HG02610 (cell line): ENCODE data around the gene ZNF574.
A peak's percentile ranks its signal among the peaks of the same experiment; 100 is the strongest.
"Not testable (repeated sequence)": the region's sequence is repeated elsewhere in the genome, so short reads cannot be mapped to it uniquely, and the experiment has no call there.

Experiments used
- ATAC-seq: cut with Tn5 transposase; IDR thresholded peaks from one replicate; pipeline ENCODE4 v1.9.1; 2021; ENCODE audit warnings: mild to moderate bottlenecking, moderate library complexity; ENCODE audit not compliant: unreplicated experiment

The ZNF574 gene, protein sequence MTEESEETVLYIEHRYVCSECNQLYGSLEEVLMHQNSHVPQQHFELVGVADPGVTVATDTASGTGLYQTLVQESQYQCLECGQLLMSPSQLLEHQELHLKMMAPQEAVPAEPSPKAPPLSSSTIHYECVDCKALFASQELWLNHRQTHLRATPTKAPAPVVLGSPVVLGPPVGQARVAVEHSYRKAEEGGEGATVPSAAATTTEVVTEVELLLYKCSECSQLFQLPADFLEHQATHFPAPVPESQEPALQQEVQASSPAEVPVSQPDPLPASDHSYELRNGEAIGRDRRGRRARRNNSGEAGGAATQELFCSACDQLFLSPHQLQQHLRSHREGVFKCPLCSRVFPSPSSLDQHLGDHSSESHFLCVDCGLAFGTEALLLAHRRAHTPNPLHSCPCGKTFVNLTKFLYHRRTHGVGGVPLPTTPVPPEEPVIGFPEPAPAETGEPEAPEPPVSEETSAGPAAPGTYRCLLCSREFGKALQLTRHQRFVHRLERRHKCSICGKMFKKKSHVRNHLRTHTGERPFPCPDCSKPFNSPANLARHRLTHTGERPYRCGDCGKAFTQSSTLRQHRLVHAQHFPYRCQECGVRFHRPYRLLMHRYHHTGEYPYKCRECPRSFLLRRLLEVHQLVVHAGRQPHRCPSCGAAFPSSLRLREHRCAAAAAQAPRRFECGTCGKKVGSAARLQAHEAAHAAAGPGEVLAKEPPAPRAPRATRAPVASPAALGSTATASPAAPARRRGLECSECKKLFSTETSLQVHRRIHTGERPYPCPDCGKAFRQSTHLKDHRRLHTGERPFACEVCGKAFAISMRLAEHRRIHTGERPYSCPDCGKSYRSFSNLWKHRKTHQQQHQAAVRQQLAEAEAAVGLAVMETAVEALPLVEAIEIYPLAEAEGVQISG

GRCh38 chr19:42075616-42076379 is at the start of gene ZNF574:
ZNF574 (plus strand) TSS chr19:42076166; CDS start chr19:42078607, 2,441 bp downstream.
- ATAC-seq: peak; percentile 95

DNA sequence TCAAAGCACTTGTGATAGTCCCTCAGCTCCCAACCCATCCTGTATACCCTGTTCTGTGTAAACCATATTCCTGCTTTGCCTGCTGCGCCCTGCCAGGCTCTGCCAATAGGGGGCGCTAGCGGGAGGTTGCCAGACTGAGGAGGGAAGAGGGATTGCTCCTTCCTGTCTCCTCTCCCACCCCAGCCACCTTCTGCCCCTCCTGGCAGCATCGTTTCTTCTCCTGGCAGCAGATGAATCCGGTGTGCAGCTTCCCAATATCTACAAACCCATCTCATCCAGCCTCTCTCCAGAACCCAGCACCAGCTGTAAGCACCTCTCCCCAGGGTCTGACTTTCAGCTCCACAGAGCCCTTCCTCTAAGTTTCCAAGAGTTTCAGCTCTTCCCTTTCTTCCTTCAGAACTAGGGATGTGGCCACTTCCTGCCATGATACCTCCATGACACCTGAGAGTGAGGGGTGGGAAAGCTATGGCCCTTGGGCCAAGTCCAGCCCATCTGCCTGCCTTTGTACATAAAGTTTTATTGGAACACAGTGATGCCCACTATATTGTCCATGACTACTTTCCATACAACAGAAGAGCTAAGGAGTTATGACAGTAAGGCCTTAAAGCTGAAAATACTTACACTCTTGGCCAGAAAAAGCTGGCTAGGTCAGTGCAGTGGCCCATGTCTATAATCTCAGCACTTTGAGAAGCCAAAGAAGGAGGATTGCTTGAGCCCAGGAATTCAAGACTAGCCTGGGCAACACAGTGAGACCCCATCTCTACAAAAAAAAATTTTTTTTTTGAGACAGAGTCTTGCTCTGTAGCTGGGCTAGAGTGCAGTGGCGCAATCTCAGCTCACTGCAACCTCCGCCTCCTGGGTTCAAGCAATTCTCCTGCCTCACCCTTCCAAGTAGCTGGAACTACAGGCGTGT is 47.4 kb upstream of the ZNF574 start:
- no peak for ATAC-seq

DNA sequence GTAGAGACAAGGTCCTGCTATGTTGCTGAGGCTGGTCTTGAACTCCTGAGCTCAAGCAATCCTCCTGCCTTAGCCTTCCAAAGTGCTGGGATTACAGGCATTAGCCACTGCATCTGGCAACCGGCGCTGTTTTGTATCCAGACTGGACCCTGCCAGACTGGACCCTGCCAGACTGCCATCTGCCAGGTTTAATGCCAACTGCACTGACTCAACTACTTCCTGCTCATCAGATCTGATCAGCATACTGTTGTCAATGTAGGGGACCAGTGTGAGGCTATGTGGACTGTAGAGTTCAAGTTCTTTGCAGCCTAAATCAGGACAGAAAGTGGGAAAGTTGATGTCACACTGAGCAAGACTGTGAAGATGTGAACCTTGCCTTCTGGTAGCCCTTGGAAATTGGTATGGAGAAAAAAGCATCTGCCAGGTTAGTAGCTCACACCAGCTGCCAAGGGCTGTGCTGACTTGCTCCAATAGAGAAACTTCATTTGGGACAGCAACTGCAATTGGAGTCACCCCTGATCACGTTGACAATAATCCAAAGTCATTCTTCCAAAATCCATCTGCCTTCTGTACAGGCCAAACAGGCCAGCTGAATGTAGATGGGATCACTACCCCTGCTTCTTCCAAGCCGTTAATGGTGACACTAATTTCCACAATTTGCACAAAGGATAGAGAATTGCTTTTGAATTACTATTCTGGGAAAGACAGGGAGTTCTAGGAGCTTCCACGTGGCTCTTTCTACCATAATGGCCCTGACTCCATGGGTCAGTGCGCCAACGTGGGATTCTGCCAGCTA is 45.1 kb upstream of the ZNF574 start:
- no peak for ATAC-seq

- no peak for ATAC-seq
Measured at GRCh38 chr19:42032431-42032830, 43.5 kb upstream of the ZNF574 start.

- no peak for ATAC-seq
Measured at GRCh38 chr19:42033413-42033812, 42.6 kb upstream of the ZNF574 start.

- ATAC-seq: not testable (repeated sequence)
Measured at GRCh38 chr19:42034640-42035391, 41.1 kb upstream of the ZNF574 start.

- no peak for ATAC-seq
Measured at GRCh38 chr19:42037649-42038048, 38.3 kb upstream of the ZNF574 start.

DNA sequence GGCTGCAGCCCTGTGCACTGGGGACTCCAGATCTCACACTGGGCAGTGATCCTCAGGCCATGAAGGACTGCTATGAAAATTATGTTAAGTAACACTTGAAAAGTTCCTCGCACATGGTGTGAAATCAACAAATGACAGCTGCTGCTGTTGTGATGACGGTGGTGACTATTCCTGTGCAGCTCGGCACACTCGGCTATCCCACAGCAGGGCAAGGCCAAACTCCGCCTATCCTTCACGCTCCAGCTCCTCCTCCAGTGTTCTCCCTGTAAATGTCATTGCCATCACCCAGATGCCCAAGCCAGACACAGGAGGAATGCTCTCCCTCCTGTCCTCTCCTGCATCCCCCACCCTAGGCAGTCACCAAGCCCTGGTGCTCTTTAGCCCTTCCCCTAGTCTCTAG is 37.3 kb upstream of the ZNF574 start:
- ATAC-seq: no peak

DNA sequence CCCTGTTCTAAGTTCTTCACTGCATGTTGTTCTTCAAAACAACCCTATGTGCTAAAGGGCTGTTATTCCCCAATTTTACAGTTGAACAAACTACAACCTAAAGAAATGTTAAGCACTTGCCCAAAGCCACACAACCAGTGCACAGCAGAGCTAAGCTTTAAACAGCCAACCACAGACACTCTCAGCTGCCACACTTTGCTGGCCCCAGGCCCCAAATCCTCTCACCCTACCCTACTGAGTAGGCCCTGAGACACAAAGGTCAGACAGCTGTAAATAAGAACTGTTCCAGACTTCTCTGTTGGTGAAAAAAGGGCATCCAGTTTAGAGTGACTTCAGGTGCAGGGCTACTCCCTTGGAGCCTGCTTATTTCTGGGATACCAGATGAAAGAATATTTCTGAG is 35.9 kb upstream of the ZNF574 start:
- ATAC-seq: no peak

DNA sequence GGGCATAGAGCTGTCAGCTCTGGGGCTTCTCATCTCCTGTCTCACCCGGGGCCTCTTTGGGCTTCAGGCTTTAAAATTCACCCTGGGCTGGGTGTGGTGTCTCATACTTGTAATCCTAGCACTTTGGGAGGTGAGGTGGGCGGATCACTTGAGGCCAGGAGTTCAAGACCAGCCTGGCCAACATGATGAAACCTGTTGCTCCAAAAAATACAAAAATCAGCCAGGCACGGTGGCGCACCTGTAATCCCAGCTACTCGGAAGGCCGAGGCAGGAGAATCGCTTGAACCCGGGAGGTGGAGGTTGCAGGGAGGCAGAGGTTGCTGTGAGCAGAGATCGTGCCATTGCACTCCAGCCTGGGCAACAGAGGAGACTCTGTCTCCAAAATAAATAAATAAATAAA is 35.5 kb upstream of the ZNF574 start:
- ATAC-seq: not testable (repeated sequence)

- ATAC-seq: no peak
Measured at GRCh38 chr19:42042455-42043170, 33.4 kb upstream of the ZNF574 start.

DNA sequence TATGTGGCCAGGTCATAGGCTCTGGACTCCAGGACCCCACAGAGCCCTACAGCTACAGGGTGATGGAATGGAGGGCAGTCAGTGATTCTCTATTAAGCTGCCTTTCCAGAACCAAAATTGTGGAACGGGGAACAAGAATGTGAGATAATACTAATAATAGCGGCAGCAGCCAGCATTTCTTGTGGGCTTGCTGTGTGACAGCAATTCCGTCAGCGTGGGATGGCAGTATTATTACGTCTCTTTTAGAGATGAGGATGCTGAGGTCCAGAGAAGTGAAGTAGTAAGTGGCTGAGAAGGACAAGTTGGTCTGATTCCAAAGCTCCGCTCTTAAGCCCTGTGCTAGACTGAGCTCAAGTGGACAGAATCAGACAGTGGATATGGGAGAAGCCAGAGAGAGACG is 30.4 kb upstream of the ZNF574 start:
- no peak for ATAC-seq

DNA sequence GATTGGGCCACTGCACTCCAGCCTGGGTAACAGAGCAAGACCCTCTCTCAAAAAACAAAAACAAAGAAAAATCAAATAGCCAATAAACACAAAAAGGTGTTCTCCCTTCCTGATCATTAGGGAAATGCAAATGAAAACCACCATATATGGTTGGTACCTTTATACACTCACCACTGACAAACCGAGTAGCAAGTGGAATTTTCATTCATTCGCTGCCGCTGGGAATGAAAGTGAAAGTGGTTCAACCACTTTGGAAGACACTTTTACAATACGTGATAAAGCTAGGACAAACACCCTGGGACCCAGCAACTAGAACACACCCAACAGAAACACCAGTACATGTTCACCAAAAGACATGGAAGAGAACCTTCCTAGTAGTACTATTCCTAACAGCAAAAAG is 27.0 kb upstream of the ZNF574 start:
- ATAC-seq: no peak

DNA sequence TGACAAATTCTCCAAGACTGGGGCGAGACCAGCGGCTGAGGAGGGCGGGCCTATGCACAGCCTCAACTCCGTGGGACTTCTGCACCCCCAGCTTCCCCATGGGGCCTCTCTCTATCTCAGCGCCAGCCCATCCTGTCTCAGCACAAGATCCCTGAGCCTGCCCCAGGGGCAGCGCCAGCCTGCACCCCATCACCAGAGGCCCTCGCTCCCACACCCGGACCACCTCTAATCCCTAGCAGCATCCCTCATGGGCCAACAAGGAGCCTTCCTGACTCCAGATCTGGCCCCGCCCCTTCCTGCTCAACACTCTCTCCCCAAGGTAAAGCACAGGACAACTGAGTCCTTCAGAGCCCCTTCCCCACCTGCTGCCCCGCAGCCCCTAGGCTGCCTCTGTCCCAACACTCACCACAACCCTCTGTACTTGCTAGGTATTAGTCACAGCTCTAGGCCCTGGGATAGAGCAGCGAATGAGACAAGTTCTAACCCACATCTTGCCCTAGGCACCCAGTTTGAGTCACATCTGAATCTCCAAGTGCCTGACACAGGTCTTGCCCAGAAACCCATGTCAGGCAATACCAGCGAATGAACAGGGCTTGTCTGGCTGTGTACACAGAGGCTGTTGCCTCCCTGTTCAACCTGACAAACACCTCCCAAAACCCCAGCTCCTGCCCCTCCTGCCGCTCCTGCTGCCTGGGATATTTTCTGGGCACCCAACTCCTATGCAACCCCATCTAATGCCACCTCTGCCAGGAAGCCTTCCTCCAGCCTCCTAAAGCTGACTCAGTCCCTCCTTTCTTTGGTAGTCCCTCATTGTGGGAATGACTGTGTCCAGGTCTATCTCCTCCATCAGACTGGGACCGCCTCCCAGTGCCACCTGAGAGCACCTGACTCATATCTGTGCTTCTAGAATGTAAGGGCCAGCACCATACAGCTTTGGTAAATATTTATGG is 24.5 kb upstream of the ZNF574 start:
- ATAC-seq: no peak

GRCh38 chr19:42052241-42052863 is 23.6 kb upstream of the ZNF574 start:
- no peak for ATAC-seq
